Measurements from ENCODE around the gene CCL2. TPM values are rescaled to one million over a fixed set of nuclear protein-coding genes. Genes with fewer than 3 reads are reported as not detected.

CCL2 gene
- total RNA-seq, 1 experiment from 2014 or later: not detected

DNA sequence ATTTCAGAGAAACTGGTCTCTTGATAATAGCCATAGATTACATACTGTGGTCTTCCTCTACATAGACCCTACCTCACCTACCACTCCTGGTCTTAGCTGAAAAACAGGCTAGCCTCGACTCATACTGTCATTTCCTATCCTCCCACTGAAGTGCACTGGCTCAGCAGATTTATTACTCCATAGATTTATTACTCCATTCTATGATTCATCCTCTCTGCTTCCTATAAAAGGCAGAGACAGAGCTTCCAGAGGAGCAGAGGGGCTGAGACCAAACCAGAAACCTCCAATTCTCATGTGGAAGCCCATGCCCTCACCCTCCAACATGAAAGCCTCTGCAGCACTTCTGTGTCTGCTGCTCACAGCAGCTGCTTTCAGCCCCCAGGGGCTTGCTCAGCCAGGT is 14.9 kb downstream of the CCL2 start, which contains the start of gene CCL7:
TSS of gene CCL7 (plus strand) at position 253 of the 400 bp plus-strand sequence. CDS start at position 323, 70 bp downstream.
- BruUV-seq (replicated peaks): no TSS peak
- Histone ChIP-seq H3K9ac (ENCODE audit: low read length) (no peak within 1 kb of the TSS), H3K9me3 (ENCODE audit: control insufficient read depth in 1 of 2, insufficient read depth in 1 of 2, low read depth in 1 of 2, low read length in 2 of 2) (no peaks in the 10 kb centered on the region; a peak in 1 of 4 replicates), H3K4me3 (replicated peaks in 1 of 2; ENCODE audit: low read depth in 1 of 2, low read length in 2 of 2) (no peak within 1 kb of the TSS), H3K27me3 (ENCODE audit: insufficient read depth, low read length) (no peaks in the 10 kb centered on the region), H3K9me2 (ENCODE audit: insufficient read depth) (no peaks in the 10 kb centered on the region), H3K79me2 (ENCODE audit: insufficient read depth, low read length) (no peaks in the 10 kb centered on the region), H3K36me3 (ENCODE audit: control insufficient read depth in 1 of 2, insufficient read depth in 2 of 2, low read length in 2 of 2) (no peaks in the 10 kb centered on the region), H3K27ac (ENCODE audit: low read depth, low read length) (no peak within 1 kb of the TSS), H3K4me2 (ENCODE audit: low read length) (no peak within 1 kb of the TSS), H4K20me1 (ENCODE audit: insufficient read depth) (no peaks in the 10 kb centered on the region), H3K4me1 (ENCODE audit: control insufficient read depth in 1 of 2, insufficient read depth in 2 of 2, low read length in 2 of 2) (no peaks in the 10 kb centered on the region), H2AFZ (ENCODE audit: low read depth, low read length, poor library complexity, severe bottlenecking) (no peak within 1 kb of the TSS)
- RAD21 ChIA-PET (ENCODE audit: low non-redundant PET in 1 of 2, low total read pairs in 2 of 2, uncharacterized antibody in 2 of 2, unreplicated experiment in 2 of 2): no interaction called here
- POLR2A ChIA-PET: no interaction called here
- DNase-seq (ENCODE audit: low read depth, low spot score) (no peak), ATAC-seq (no peak)
- CTCF ChIA-PET: no interaction called here
- intact Hi-C loops (cut with micrococcal nuclease): no loop called here
- TF ChIP-seq, protein P1, sequence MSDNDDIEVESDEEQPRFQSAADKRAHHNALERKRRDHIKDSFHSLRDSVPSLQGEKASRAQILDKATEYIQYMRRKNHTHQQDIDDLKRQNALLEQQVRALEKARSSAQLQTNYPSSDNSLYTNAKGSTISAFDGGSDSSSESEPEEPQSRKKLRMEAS (IDR thresholded peaks at IDR 0.05): no peak
- TF ChIP-seq, protein P2, sequence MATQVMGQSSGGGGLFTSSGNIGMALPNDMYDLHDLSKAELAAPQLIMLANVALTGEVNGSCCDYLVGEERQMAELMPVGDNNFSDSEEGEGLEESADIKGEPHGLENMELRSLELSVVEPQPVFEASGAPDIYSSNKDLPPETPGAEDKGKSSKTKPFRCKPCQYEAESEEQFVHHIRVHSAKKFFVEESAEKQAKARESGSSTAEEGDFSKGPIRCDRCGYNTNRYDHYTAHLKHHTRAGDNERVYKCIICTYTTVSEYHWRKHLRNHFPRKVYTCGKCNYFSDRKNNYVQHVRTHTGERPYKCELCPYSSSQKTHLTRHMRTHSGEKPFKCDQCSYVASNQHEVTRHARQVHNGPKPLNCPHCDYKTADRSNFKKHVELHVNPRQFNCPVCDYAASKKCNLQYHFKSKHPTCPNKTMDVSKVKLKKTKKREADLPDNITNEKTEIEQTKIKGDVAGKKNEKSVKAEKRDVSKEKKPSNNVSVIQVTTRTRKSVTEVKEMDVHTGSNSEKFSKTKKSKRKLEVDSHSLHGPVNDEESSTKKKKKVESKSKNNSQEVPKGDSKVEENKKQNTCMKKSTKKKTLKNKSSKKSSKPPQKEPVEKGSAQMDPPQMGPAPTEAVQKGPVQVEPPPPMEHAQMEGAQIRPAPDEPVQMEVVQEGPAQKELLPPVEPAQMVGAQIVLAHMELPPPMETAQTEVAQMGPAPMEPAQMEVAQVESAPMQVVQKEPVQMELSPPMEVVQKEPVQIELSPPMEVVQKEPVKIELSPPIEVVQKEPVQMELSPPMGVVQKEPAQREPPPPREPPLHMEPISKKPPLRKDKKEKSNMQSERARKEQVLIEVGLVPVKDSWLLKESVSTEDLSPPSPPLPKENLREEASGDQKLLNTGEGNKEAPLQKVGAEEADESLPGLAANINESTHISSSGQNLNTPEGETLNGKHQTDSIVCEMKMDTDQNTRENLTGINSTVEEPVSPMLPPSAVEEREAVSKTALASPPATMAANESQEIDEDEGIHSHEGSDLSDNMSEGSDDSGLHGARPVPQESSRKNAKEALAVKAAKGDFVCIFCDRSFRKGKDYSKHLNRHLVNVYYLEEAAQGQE (IDR thresholded peaks at IDR 0.05; ENCODE audit: low read depth): no peak
- no peak for TF ChIP-seq SRF (IDR thresholded peaks at IDR 0.05; ENCODE audit: low read depth)
- no peak for TF ChIP-seq POLR2A (IDR thresholded peaks at IDR 0.05; ENCODE audit: borderline replicate concordance, extremely low read depth, insufficient read depth, insufficient read length)
- TF ChIP-seq RAD21 (IDR thresholded peaks at IDR 0.05; ENCODE audit: low read depth): no peak
- TF ChIP-seq JUND (IDR thresholded peaks at IDR 0.05): no peak
- TF ChIP-seq ZNF274 (IDR thresholded peaks at IDR 0.05; ENCODE audit: low read depth, low read length): no peak
- TF ChIP-seq, protein P3, sequence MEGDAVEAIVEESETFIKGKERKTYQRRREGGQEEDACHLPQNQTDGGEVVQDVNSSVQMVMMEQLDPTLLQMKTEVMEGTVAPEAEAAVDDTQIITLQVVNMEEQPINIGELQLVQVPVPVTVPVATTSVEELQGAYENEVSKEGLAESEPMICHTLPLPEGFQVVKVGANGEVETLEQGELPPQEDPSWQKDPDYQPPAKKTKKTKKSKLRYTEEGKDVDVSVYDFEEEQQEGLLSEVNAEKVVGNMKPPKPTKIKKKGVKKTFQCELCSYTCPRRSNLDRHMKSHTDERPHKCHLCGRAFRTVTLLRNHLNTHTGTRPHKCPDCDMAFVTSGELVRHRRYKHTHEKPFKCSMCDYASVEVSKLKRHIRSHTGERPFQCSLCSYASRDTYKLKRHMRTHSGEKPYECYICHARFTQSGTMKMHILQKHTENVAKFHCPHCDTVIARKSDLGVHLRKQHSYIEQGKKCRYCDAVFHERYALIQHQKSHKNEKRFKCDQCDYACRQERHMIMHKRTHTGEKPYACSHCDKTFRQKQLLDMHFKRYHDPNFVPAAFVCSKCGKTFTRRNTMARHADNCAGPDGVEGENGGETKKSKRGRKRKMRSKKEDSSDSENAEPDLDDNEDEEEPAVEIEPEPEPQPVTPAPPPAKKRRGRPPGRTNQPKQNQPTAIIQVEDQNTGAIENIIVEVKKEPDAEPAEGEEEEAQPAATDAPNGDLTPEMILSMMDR (IDR thresholded peaks at IDR 0.05 in 2 of 3, conservative IDR thresholded peaks at IDR 0.05 in 1 of 3; ENCODE audit: borderline replicate concordance in 1 of 3, insufficient read depth in 1 of 3, low read depth in 2 of 3, low read length in 2 of 3): no peak
- TF ChIP-seq, protein P4, sequence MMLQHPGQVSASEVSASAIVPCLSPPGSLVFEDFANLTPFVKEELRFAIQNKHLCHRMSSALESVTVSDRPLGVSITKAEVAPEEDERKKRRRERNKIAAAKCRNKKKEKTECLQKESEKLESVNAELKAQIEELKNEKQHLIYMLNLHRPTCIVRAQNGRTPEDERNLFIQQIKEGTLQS (IDR thresholded peaks at IDR 0.05): no peak

Data from HCT116 (cell line).